ENCODE data around the gene RAPGEF1.
A peak's percentile ranks its signal among the peaks of the same experiment; 100 is the strongest.
"Not testable (repeated sequence)": the region's sequence is repeated elsewhere in the genome, so short reads cannot be mapped to it uniquely, and the experiment has no call there.

RAPGEF1 gene

GRCh38 chr9:131685753-131686706 is 53.8 kb downstream of the RAPGEF1 start:
- no peak for DNase-seq (ENCODE audit: low read depth)

- not testable (repeated sequence) for DNase-seq (ENCODE audit: low read depth)
These were observed 56.8 kb downstream of the RAPGEF1 start for GRCh38 chr9:131683094-131683493.

GRCh38 chr9:131682261-131682660 is 57.6 kb downstream of the RAPGEF1 start:
- DNase-seq (ENCODE audit: low read depth): no peak

GRCh38 chr9:131681826-131682225 is 58.0 kb downstream of the RAPGEF1 start:
- not testable (repeated sequence) for DNase-seq (ENCODE audit: low read depth)

- DNase-seq (ENCODE audit: low read depth): not testable (repeated sequence)
These were observed 58.8 kb downstream of the RAPGEF1 start for GRCh38 chr9:131681108-131681507.

GRCh38 chr9:131679261-131680020 is 60.4 kb downstream of the RAPGEF1 start:
- DNase-seq (ENCODE audit: low read depth): no peak

- peak; percentile 94 for DNase-seq (ENCODE audit: low read depth)
These were observed 61.3 kb downstream of the RAPGEF1 start for GRCh38 chr9:131678499-131679111.

GRCh38 chr9:131677444-131678180 is 62.3 kb downstream of the RAPGEF1 start:
- DNase-seq (ENCODE audit: low read depth): peak; percentile 53

GRCh38 chr9:131677049-131677443 is 62.8 kb downstream of the RAPGEF1 start:
- peak; percentile 33 for DNase-seq (ENCODE audit: low read depth)

GRCh38 chr9:131676431-131676972 is 63.4 kb downstream of the RAPGEF1 start:
- DNase-seq (ENCODE audit: low read depth): no peak

GRCh38 chr9:131675437-131676022 is 64.3 kb downstream of the RAPGEF1 start:
- DNase-seq (ENCODE audit: low read depth): no peak

GRCh38 chr9:131674425-131675421 is 65.2 kb downstream of the RAPGEF1 start:
- DNase-seq (ENCODE audit: low read depth): no peak

- no peak for DNase-seq (ENCODE audit: low read depth)
These were observed 66.3 kb downstream of the RAPGEF1 start for GRCh38 chr9:131673531-131673930.

GRCh38 chr9:131673068-131673467 is 66.8 kb downstream of the RAPGEF1 start:
- no peak for DNase-seq (ENCODE audit: low read depth)

- no peak for DNase-seq (ENCODE audit: low read depth)
These were observed 67.4 kb downstream of the RAPGEF1 start for GRCh38 chr9:131672451-131672850.

- DNase-seq (ENCODE audit: low read depth): no peak
These were observed 68.7 kb downstream of the RAPGEF1 start for GRCh38 chr9:131671133-131671520.

GRCh38 chr9:131670247-131671132 is 69.4 kb downstream of the RAPGEF1 start:
- no peak for DNase-seq (ENCODE audit: low read depth)

- no peak for DNase-seq (ENCODE audit: low read depth)
These were observed 70.4 kb downstream of the RAPGEF1 start for GRCh38 chr9:131669269-131670157.
